HUES64 (cell line): ENCODE measurements around the gene SLC8A1.

ENCODE experiments used
- H3K27ac ChIP-seq: 2 replicates; pipeline ENCODE4 v1.7.0; 2013; ENCODE audit warnings: low read depth, low read length, inconsistent platforms
- H3K27me3 ChIP-seq: 2 replicates; pipeline ENCODE4 v1.6.1; 2013; ENCODE audit warnings: mild to moderate bottlenecking, low read length; ENCODE audit not compliant: insufficient read depth
- H3K36me3 ChIP-seq: 2 replicates; pipeline ENCODE4 v1.6.1; 2013; ENCODE audit warnings: mild to moderate bottlenecking, low read length; ENCODE audit not compliant: insufficient read depth
- H3K4me1 ChIP-seq: 2 replicates; pipeline ENCODE4 v1.6.1; 2013; ENCODE audit warnings: mild to moderate bottlenecking, low read length, moderate library complexity; ENCODE audit not compliant: insufficient read depth
- H3K4me3 ChIP-seq: 2 replicates; pipeline ENCODE4 v1.5.1; 2013; ENCODE audit warnings: mild to moderate bottlenecking, low read length, moderate library complexity
- H3K9ac ChIP-seq: 2 replicates; pipeline ENCODE4 v1.6.1; 2013; ENCODE audit warnings: mild to moderate bottlenecking, low read depth, low read length
- H3K9me3 ChIP-seq: 2 replicates; pipeline ENCODE4 v1.6.1; 2013; ENCODE audit warnings: low read depth, low read length; ENCODE audit not compliant: insufficient read depth
- WGBS: fragments of 150-250, 120-280 bp; methylation state at CpG from one replicate; pipeline ENCODE4 v1.1.7; 2013; ENCODE audit warnings: missing lambda C conversion rate; 5-methylcytosine and 5-hydroxymethylcytosine counted together

The SLC8A1 gene

GRCh38 chr2:40209761-40210160, 242.1 kb downstream of the SLC8A1 start:
- Histone ChIP-seq H3K27ac (peak overlapping the region; percentile 67; the same call in 1 of the 2 replicates), H3K9me3 (no peaks in the 10 kb centered on the region), H3K4me3 (no peak overlapping the region), H3K4me1 (peaks cover 24% of the 10 kb centered on the region), H3K27me3 (no peaks in the 10 kb centered on the region), H3K9ac (no peak overlapping the region), H3K36me3 (no peaks in the 10 kb centered on the region)

GRCh38 chr2:40208463-40208862, 243.4 kb downstream of the SLC8A1 start:
- 80% methylated on average over 1 of the region's 1 CpG for WGBS

GRCh38 chr2:40204268-40204667, 247.6 kb downstream of the SLC8A1 start:
- Histone ChIP-seq H3K9ac (no peak overlapping the region), H3K4me3 (no peak overlapping the region), H3K9me3 (no peaks in the 10 kb centered on the region), H3K27ac (no peak overlapping the region), H3K27me3 (no peaks in the 10 kb centered on the region), H3K4me1 (peaks cover 6% of the 10 kb centered on the region), H3K36me3 (no peaks in the 10 kb centered on the region)
- WGBS, result 91% methylated on average over 4 of the region's 4 CpGs

More at GRCh38 chr2:40208463-40208862, 243.4 kb downstream of the SLC8A1 start:
- Histone ChIP-seq H3K27ac (no peak overlapping the region), H3K4me1 (peaks cover 24% of the 10 kb centered on the region), H3K36me3 (no peaks in the 10 kb centered on the region), H3K4me3 (no peak overlapping the region), H3K9ac (no peak overlapping the region), H3K27me3 (no peaks in the 10 kb centered on the region), H3K9me3 (no peaks in the 10 kb centered on the region)

- Histone ChIP-seq H3K9ac (no peak overlapping the region), H3K27me3 (no peaks in the 10 kb centered on the region), H3K4me1 (no peaks in the 10 kb centered on the region; the same call in 1 of the 2 replicates), H3K9me3 (no peaks in the 10 kb centered on the region), H3K27ac (no peak overlapping the region), H3K36me3 (no peaks in the 10 kb centered on the region), H3K4me3 (no peak overlapping the region)
- 83% methylated on average over 1 of the region's 1 CpG for WGBS
These were observed 249.0 kb downstream of the SLC8A1 start for GRCh38 chr2:40202798-40203400.

GRCh38 chr2:40201425-40201824, 250.5 kb downstream of the SLC8A1 start:
- no peaks in the 10 kb centered on the region for H3K36me3 ChIP-seq
- H3K27ac ChIP-seq, result no peak overlapping the region
- H3K9ac ChIP-seq, result no peak overlapping the region
- H3K4me1 ChIP-seq, result no peaks in the 10 kb centered on the region; the same call in 1 of the 2 replicates
- no peaks in the 10 kb centered on the region for H3K27me3 ChIP-seq
- H3K4me3 ChIP-seq, result no peak overlapping the region
- no peaks in the 10 kb centered on the region for H3K9me3 ChIP-seq

- Histone ChIP-seq H3K4me1 (no peaks in the 10 kb centered on the region; the same call in 1 of the 2 replicates), H3K27me3 (no peaks in the 10 kb centered on the region), H3K27ac (no peak overlapping the region), H3K9ac (no peak overlapping the region), H3K9me3 (no peaks in the 10 kb centered on the region), H3K4me3 (no peak overlapping the region), H3K36me3 (no peaks in the 10 kb centered on the region)
- WGBS, result 100% methylated on average over 1 of the region's 2 CpGs
These were observed 251.4 kb downstream of the SLC8A1 start for GRCh38 chr2:40200366-40200915.

GRCh38 chr2:40199771-40200170, 252.1 kb downstream of the SLC8A1 start:
- Histone ChIP-seq H3K36me3 (no peaks in the 10 kb centered on the region), H3K4me1 (no peaks in the 10 kb centered on the region; the same call in 1 of the 2 replicates), H3K9me3 (no peaks in the 10 kb centered on the region), H3K27ac (no peak overlapping the region), H3K9ac (no peak overlapping the region), H3K4me3 (no peak overlapping the region), H3K27me3 (no peaks in the 10 kb centered on the region)

GRCh38 chr2:40197121-40197520, 254.8 kb downstream of the SLC8A1 start:
- Histone ChIP-seq H3K27ac (no peak overlapping the region), H3K9me3 (no peaks in the 10 kb centered on the region), H3K4me1 (no peaks in the 10 kb centered on the region), H3K27me3 (no peaks in the 10 kb centered on the region), H3K4me3 (no peak overlapping the region), H3K36me3 (no peaks in the 10 kb centered on the region), H3K9ac (no peak overlapping the region)
- 92% methylated on average over 5 of the region's 5 CpGs for WGBS

- Histone ChIP-seq H3K4me3 (no peak overlapping the region), H3K27me3 (no peaks in the 10 kb centered on the region), H3K9ac (no peak overlapping the region), H3K4me1 (0 out of 2 replicates have a peak, but pooled peaks cover under 1% of the 10 kb centered on the region), H3K27ac (no peak overlapping the region), H3K9me3 (no peaks in the 10 kb centered on the region), H3K36me3 (no peaks in the 10 kb centered on the region)
These were observed 258.2 kb downstream of the SLC8A1 start for GRCh38 chr2:40193670-40194026.

GRCh38 chr2:40192864-40193669, 258.8 kb downstream of the SLC8A1 start:
- Histone ChIP-seq H3K9me3 (no peaks in the 10 kb centered on the region), H3K36me3 (no peaks in the 10 kb centered on the region), H3K4me3 (no peak overlapping the region), H3K27ac (no peak overlapping the region), H3K4me1 (0 out of 2 replicates have a peak, but pooled peaks cover 4% of the 10 kb centered on the region), H3K27me3 (no peaks in the 10 kb centered on the region), H3K9ac (no peak overlapping the region)
- 83% methylated on average over 6 of the region's 6 CpGs for WGBS

GRCh38 chr2:40190457-40190856, 261.4 kb downstream of the SLC8A1 start:
- Histone ChIP-seq H3K27me3 (no peaks in the 10 kb centered on the region), H3K4me1 (peaks cover 9% of the 10 kb centered on the region; the same call in 1 of the 2 replicates), H3K27ac (no peak overlapping the region), H3K36me3 (no peaks in the 10 kb centered on the region), H3K9ac (no peak overlapping the region), H3K4me3 (no peak overlapping the region), H3K9me3 (no peaks in the 10 kb centered on the region)
- WGBS, result 95% methylated on average over 5 of the region's 5 CpGs
